HG03280 (cell line): ENCODE data around the gene PPL.

Experiments used
- ATAC-seq: cut with Tn5 transposase; IDR thresholded peaks from one replicate; pipeline ENCODE4 v1.9.1; 2021; ENCODE audit warnings: mild to moderate bottlenecking, moderate library complexity; ENCODE audit not compliant: unreplicated experiment

Gene PPL

GRCh38 chr16:4870138-4870671 lies 66.7 kb downstream of the PPL start:
- no peak for ATAC-seq

GRCh38 chr16:4869147-4869805 lies 67.7 kb downstream of the PPL start:
- no peak for ATAC-seq

GRCh38 chr16:4868535-4868934 lies 68.4 kb downstream of the PPL start:
- no peak for ATAC-seq

GRCh38 chr16:4868026-4868425 lies 68.9 kb downstream of the PPL start:
- no peak for ATAC-seq

- ATAC-seq = no peak
These were observed 70.4 kb downstream of the PPL start for GRCh38 chr16:4866586-4866985.

GRCh38 chr16:4865231-4865860 lies 71.6 kb downstream of the PPL start:
- ATAC-seq = no peak

GRCh38 chr16:4864728-4865127 lies 72.2 kb downstream of the PPL start:
- ATAC-seq = no peak

GRCh38 chr16:4862639-4863038 lies 74.3 kb downstream of the PPL start:
- ATAC-seq = no peak

GRCh38 chr16:4860727-4861342 lies 76.1 kb downstream of the PPL start:
- ATAC-seq = no peak

- no peak for ATAC-seq
These were observed 77.1 kb downstream of the PPL start for GRCh38 chr16:4859900-4860255.

- ATAC-seq = no peak
These were observed 77.6 kb downstream of the PPL start for GRCh38 chr16:4859190-4859899.

GRCh38 chr16:4855804-4856203 lies 81.1 kb downstream of the PPL start:
- ATAC-seq = no peak

- no peak for ATAC-seq
These were observed 81.6 kb downstream of the PPL start for GRCh38 chr16:4855371-4855770.

- ATAC-seq = no peak
These were observed 84.6 kb downstream of the PPL start for GRCh38 chr16:4852221-4852872.

- no peak for ATAC-seq
These were observed 86.7 kb downstream of the PPL start for GRCh38 chr16:4850211-4850610.

GRCh38 chr16:4847774-4848587 lies 89.0 kb downstream of the PPL start:
- ATAC-seq = peak; percentile 26

GRCh38 chr16:4846901-4847773 lies 89.8 kb downstream of the PPL start, which contains the start of the genes GLYR1 and UBN1:
Gene GLYR1 (minus strand): TSS chr16:4847288. CDS start chr16:4847265, 23 bp downstream.
Gene UBN1 (plus strand): TSS chr16:4847481. CDS start chr16:4852918, 5,437 bp downstream.
- ATAC-seq = peak; percentile 86

GRCh38 chr16:4846503-4846900 lies 90.4 kb downstream of the PPL start:
- ATAC-seq = peak; percentile 10

GRCh38 chr16:4840984-4841383 lies 96.0 kb downstream of the PPL start:
- ATAC-seq = no peak
